ENCODE measurements around the gene FOXP1. TPM values are rescaled to one million over a fixed set of nuclear protein-coding genes. Genes with fewer than 3 reads are reported as not detected.

The FOXP1 gene
- 28.1 and 35.9 TPM in 2 replicates for total RNA-seq (2014; rRNA removed; shearing (Covaris generic))

DNA sequence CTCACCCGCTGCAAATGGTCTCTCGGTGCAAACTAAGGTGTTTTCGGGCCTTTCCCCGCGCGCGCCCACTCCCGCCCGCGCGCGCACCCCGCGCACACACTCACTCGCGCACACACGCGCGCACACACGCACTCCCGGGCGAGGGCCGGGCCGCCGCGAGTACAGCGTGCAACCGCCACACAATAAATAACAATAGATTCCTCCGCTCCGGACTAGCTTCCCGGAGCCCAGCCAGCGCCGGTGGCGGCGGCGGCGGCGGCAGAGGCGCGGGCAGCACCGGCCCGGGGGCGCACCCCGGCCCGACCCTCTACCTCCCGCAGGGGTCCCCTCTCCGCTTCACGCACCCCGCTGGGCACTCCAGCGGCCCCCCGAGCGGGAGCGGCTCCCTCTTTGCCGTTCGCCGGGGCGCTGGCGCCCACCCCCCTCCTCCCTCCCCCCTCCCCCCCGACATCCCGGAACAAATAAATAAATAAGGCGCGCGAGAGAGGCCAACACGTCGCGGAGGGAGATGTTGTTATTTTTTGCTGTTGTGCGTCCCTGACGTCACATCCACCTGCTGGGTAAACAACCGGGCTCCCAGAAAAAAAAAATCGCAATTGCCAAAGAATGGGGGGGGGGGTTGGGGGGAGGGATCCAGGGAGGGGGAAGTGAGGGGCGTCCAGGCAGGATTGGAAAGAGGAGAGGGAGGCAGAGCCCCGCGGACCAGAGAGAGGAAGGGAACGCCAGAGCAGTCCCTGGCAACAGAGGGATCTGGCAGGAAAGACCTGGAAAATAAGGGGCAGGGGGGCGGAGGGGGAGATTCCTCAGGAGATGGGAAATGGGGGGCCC lies at the start of gene FOXP1:
Gene FOXP1, minus strand, starts transcription at position 163 of the 828 bp plus-strand sequence. CDS start 385,347 bp downstream, outside the sequence.
- peak; percentile 78 for DNase-seq (ENCODE audit: low read depth)

DNA sequence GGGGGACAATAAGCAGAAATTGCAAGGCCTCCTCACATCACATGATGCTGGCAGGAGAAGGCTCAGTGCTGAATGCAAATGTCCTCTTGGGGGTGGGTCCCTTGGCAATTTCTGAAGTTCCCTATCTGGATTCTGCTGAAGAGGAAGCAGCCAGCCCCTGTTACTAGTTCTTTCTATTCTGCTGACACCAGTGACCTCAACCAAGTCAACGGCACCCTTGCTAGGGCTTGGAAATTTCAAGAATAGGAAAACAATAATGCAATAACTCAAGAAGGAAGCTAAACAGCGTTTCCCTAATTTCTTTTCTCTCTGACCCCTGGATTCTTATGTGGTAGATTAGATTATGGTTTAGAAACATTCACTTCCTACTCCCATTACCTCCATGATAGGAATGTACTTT lies 46.2 kb upstream of the FOXP1 start:
- DNase-seq (ENCODE audit: low read depth), result no peak

DNA sequence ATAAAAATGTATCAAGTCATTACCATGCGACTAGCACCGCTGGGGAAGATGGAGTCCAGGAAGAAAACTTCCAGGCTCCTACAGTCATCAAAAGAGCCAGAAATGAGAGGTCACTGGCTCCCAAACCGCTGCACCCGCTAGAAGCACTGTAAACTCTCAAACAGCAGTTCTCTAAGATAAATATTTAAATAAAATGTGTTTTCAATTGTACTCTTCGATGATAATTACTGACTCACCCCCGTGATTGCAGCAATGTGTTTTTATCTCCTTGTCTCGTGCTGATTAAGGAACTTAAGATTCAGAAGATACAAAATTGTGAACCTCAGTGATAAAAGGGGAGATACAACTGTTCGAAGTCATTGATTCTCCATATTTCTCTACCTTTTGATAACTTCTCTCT lies 45.8 kb upstream of the FOXP1 start:
- DNase-seq (ENCODE audit: low read depth), result peak; percentile 13

DNA sequence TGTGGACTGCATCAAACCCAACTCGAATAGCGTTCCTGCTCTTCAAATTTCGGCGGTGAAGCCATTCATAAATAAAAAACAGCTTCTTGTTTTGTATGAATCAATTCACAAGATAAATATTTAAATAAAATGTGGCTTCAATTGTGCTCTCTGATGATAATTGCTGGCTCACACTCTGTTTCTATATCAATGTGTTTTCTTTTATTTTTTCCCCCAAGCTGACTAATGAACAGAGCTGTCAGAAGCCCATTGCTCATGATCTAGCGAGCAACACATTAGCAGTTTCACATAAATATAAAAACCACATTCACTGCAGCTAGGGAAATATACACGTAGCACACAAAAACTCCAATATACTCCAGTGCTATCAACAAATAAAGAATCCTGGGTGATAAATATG lies 45.0 kb upstream of the FOXP1 start:
- no peak for DNase-seq (ENCODE audit: low read depth)

DNA sequence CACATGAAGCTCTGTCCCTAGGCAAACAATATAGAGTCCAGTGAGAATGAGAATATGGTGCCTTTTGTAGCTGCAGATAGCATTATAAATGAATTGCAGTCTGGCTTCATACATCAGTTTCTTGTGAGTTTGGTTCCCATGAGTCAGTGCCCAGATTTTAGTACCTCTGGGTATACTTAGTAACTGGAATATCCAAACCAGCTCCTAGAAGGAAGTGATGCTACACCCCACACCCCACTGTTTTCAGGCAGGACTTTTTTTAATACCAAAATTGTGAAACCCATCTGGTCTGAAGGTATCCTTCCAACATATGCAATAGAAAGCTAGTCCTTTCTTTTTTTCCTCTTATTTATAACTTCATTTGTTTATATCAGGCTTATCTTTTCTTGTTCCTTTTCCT lies 42.1 kb upstream of the FOXP1 start:
- DNase-seq (ENCODE audit: low read depth), result no peak

DNA sequence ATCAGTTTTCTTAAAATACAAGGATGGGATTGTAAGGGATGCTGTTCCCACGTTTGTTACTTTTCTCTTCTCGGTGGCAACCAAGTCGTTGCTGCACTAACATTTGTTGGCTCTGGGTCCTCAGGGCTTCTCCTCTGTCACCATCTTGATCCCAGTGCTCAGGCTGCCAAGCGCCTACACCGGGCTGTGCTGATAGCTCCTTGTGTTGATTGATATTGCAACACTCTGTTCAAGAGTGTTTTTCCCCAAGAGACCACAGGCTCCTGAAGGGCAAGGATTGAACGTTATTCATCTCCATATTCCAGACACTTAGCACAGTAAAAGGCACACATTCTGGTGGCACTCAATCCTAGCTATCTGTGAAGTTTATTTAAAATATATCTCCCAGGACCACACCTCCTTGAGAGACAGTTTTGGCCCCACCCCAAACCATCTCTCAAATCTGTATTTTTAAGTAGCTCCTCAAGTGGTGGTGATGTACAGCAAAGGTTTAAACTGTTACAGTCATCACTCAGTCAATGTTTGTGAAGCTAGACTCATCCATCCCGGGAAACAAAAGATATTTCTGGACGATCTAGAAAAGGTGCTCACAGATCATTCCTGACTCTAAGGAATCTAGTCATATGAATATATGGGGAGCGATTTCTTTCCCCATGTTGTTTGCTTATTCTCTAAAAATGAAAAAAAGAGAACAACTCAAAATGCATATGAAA lies 38.5 kb upstream of the FOXP1 start:
- no peak for DNase-seq (ENCODE audit: low read depth)

DNA sequence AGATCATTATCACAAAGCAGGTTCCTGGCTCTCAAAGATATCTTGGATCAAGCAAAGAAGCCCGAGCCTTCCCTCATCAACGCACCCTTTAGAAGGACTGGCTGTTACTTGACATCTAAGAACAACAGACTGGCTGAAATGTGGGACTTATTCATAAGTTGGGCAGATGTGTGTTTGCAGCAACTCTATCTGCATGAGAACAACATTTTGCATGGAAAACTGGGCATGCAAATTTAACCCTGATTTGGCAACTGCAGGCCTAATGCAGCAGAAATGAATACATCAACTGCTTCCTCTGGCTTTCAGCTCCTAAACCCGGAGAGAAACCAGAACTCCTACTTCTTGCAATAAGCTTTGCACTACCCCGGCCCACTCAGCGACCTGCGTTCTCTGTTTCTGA lies 35.0 kb upstream of the FOXP1 start:
- DNase-seq (ENCODE audit: low read depth), result no peak

DNA sequence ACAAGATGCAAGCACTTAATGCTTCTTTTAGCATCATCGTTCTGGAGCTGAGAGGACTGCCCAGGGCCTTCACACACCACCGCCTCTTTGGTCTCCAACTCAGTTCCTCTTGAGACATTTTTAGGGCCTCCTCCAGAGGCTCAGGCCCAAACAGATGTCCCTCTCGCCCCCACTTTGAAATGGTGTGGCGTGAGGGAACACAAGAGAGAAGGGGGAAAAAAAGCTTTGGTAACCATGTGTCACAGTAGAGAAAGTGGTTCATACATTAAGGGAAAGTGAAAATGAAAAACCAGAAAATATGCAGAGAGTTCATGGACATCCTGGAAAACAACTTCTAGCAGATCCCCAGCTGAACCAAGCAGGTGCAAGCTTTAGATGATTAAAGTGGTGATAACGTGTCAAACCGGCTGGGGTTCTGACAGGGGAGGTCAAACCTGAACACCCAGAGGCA lies 33.1 kb upstream of the FOXP1 start:
- DNase-seq (ENCODE audit: low read depth), result no peak

DNA sequence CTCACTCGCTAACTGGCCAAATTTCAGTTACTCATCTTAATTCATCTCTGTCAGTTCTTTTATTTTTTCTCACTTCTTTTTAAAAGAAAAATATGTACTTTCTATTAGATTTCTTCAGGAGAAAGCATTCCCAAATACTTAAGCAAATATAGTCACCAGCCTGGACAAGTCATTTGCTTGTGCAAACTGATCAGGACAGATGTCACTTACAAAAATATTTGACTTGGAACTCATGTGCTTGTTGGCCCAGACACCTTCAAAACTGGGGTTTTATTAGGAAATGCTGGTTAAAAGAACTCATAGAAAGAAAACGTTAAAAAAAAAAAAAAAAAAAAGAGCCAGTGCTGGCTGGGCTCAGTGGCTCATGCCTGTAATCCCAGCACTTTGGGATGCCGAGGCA lies 31.3 kb upstream of the FOXP1 start:
- no peak for DNase-seq (ENCODE audit: low read depth)

DNA sequence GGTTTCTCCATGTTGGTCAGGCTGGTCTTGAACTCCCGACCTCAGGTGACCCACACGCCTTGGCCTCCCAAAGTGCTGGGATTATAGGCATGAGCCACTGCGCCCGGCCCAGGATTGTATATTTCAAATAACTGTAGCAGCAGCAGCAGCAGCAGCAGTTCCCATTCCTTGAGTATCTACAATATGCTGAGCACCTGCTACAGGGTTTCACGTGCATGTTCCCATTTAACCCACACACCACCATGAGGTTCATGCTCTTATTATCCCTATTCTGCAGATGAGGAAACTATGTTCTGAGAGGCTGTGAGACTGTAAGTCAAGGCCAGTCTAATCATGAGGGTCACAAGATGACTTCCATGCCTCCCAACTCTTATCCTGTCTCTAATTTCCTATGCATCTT lies 30.9 kb upstream of the FOXP1 start:
- DNase-seq (ENCODE audit: low read depth), result no peak

DNA sequence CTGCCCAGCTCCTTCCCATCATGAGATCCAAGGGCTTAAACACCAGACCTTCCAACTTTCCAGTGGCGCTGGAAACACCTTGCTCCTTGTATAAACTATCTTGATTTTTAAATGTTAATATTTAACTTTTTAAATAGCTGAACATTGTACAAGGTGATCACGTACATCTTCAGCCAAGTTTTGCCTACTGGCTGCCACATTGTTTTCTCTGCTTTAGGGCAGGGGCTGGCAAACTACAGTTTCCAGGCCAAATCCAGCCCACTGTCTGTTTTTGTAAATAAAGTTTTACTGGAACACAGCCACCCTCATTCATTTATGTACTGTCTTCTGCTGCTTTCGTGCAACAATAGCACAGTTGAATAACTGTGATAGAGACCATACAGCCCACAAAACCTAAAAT lies 27.6 kb upstream of the FOXP1 start:
- no peak for DNase-seq (ENCODE audit: low read depth)

DNA sequence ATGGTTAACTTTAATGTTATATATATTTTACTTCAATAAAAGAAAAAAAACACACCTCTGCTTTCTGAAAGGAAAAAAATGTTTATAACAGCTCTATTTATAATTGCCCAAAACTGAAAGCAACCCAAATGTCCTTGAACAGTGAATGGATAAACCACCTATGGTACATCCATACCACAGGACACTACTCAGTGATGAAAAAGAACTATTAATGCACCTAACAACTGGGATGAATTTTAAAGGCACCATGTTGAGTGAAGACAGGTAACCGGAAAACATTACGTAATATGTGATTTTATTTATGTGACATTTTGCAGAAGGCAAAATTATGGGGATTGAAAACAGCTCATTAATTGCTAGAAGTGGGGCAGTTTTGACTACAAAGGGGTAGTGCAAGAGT lies 23.8 kb upstream of the FOXP1 start:
- DNase-seq (ENCODE audit: low read depth), result no peak

DNA sequence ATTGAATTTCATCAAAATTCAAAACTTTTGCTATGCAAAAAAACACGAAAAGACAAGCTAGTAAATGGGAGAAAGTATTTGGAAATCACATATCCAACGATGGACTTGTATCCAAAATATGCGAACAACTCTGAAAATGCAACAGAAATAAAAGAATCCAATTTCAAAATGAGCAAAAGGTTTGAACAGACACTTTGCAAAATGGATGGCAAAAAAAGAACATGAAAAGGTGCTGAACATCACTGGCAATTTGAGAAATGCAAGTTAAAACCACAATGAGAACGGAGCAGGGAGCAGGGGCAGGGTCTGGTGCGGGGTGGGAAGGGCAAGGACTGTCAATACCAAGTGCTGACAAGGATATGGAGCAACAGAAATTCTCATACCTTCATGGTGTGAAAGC lies 23.1 kb upstream of the FOXP1 start:
- no peak for DNase-seq (ENCODE audit: low read depth)

DNA sequence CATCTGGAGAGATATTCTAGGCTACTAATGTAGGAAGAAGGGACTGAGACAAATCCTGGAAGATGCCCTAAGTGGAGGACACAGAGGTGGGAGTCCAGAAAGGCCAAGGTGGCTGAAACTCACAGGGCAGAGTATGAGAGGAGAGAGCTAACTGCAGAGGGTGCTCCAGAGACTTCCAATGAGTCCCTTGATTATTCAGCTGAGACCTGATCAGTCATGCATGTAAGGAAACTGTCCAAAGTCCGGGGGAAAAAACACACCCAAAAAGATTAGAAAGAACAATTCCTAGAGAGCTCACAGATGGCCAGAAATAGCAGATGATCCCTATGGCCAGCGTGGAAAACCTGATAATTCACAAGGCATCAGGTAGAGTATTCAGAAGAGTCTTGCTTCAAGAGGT lies 18.7 kb upstream of the FOXP1 start:
- DNase-seq (ENCODE audit: low read depth), result peak; percentile 24

DNA sequence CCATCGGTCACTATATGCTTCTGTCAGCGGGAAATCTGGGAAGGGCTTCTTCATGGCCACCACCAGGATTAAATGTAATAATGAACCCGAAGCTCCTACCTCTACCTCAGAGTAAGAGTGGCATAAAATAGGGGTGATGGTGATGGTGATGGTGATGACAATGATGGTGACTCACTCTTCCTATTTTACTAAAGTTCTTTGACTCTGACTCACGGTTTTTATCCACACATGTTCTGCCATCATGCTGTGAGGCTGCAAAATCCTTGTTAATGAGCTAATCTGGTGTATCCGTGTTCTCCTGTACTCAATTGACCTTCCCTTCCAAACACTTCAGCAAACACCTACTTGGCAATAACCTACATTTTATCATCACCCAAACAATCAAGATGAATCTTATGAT lies 18.3 kb upstream of the FOXP1 start:
- DNase-seq (ENCODE audit: low read depth), result peak; percentile 79

DNA sequence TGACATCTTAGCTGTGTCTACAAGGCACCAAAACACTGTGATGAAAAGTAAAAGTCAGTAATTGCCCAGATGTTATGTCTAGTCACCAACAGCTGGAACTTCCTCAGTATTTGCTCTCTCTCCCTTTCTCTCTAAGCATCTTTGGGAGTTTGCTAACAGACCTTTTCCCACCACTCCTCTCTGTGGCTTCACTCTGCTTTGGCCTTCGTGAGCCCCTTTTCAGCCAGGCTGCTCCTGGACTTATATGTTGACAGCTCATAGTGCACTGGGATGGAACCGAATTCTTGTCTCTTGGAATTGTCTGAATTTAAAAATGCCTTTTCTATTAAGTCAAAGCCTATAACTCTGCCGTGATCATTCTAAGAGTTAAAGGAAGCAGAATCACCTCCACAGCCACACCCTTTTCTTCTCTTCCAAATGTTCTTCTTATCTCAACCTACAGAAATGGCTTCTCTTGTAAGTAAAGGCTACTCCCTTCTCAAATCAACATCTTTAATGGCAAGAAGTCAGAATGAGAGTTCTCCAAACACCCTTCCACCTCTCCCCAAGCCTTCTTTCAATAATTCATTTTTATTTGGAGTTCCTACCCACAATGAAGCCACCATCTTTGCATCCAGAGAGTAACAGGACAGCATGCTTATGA lies 17.2 kb upstream of the FOXP1 start:
- no peak for DNase-seq (ENCODE audit: low read depth)

DNA sequence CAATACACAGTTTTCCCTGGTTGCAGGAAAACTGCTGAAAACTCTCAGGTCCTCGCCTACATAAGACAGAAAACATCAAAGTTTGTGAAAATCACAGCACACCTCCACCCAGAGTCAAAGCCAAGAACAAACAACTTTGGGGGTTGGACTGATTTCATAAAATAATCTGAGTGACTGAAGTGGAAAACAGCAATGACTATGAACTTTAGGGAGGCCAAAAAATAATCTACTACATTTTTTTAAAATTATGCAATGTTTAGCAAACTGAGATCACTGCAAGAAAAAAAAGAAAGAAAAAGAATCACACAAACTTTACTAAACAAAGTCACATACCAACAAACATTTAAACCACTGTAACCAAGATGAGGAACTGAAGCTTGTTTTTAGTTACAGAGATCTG lies 15.9 kb upstream of the FOXP1 start:
- no peak for DNase-seq (ENCODE audit: low read depth)

DNA sequence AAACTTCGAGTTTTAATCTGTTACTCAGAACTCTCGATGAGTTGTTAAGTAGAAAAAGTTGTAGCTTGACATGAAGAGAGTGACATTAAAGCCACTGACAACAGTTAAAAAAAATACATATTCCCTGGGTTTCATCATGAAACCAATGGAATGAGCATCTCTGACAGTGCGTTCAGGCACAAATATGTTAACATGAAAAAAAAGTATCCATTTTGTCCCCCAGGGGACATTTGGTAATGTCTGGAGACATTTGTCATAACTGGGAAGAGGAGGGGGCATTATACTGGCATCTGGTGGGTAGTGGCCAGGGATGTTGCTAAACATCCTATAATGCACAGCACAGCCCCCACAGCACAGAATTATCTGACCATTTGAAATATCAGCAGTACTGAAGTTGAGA lies 14.8 kb upstream of the FOXP1 start:
- no peak for DNase-seq (ENCODE audit: low read depth)

DNA sequence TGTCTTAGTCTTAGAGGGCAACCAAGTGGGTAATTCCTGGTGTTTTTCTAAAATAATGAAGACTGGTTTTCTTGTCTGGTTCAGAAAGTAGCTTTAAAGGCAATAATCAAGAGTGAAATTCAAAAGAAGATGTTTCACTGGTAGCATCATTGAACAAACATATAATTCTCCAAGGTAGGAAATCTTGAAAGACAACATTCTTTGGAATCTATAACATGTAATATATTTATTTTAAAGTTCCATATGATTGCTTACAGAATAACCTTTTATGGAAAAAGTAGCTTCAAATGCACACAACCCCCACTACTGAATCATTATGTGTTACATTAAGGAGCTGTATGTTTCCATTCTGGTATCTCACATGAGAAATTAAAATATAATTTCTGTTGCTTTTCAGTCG lies 13.8 kb upstream of the FOXP1 start:
- DNase-seq (ENCODE audit: low read depth), result no peak

DNA sequence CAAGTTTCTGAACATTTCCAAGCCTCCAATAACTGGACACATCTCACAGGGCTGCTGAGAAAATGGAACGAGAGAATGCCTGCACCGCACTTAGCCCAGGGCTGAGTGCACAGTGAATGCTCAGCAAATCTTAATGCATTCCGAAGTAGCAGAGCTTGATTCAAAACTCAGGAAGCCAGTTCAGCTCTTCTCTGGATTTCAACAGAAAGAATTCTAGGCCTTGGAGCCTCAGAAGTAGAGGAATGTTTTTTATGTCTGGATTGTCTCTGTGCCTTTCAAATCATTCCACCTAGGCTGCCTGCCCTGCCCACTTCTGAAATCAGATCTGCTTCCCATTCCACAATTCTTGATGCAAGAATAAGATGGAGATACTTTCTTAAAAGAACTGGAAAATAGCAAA lies 9.6 kb upstream of the FOXP1 start:
- DNase-seq (ENCODE audit: low read depth), result no peak

DNA sequence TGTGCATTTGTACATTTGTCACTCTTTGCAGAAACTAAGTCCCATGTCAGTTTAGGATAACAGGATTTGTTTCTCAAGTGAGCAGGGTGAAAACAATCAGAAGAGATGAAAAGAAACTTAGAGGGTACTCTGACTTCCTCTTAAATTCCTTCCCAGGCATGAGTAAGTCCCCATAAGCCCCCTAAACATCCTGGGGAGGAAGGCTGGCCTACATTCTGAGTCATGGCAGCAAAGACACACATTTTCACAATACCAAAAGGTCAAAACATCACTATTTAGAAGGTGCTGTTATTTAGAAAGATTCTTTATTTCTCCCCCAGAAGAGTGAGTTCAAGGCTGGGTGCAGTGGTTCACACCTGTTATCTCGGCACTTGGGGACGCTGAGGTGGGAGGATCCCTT lies 7.6 kb upstream of the FOXP1 start:
- no peak for DNase-seq (ENCODE audit: low read depth)

DNA sequence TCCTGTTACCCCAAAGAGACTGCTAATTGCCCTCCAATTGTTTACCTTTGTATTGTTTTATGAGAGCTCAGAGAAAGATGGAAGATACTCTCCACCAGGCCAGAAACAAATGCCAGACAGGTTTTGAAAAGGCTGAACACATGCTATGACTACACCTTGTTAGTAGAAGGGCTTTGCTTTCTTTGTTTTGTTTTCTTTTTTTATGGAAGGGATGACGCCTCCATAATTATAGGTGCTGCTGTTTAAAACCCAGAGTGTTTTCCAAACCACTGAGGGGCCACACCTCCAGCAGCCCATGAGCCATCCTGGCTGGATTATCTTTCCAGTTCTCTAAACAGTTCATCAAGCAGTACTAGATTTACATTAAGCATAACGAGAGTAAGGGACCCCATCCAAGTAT lies 5.6 kb upstream of the FOXP1 start:
- no peak for DNase-seq (ENCODE audit: low read depth)

DNA sequence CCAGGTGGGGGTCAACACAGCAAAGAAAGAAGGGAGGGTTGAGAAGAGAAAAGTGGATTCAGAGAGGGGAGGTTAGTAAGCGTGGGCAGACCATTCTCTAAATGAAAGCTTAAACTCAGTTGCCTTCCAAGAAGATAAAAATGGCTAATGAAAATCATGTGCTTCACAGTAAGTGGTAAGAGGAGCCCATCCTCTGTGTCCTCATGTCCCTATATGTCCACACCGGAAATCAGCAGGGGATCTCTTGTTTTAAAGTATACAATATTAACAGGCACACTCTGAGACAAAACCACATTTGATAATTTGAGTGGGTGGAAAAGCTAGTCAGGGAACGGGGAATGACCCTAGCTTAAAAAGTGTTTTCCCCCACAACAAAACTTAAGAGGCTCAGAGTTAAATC lies 4.4 kb upstream of the FOXP1 start:
- DNase-seq (ENCODE audit: low read depth), result no peak
